ENCODE measurements around the gene MPDU1. TPM values are rescaled to one million over a fixed set of nuclear protein-coding genes. Genes with fewer than 3 reads are reported as not detected.

MPDU1 gene
- total and polyA plus RNA-seq, 2 of the 13 experiments (the other 11 are each of a cell fraction or from before 2014, with no cell fraction given) = 112 to 167 TPM

DNA sequence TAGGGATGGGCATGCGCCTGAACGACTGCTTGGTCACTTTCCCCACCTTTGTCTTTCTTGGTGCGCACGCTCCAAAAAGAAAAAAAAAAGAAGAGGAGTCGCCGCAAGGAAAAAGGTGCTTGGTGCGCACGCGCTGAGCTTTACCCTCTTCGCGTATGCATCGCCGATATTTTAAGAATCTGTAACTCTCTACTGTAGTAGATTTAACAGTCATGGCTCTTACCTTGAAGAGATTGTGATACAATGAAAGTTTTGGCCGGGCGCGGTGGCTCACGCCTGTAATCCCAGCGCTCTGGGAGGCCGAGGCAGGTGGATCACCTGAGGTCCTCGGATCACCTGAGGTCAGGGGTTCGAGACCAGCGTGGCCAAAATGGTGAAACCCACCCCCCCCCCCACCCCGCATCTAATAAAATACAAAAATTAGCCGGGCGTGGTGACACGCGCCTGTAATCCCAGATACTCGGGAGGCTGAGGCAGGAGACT, 31.7 kb downstream of the MPDU1 start (continued):
- TF ChIP-seq NAIF1 (CRISPR knock-in tag; IDR thresholded peaks at IDR 0.05; ENCODE audit: borderline replicate concordance) (0 out of 2 replicates have a peak, but pooled peaks have one; percentile 32), ZNF788 (CRISPR knock-in tag; IDR thresholded peaks at IDR 0.05; ENCODE audit: borderline replicate concordance) (0 out of 2 replicates have a peak, but pooled peaks have one; percentile 16), YEATS4 (CRISPR knock-in tag; IDR thresholded peaks at IDR 0.05; ENCODE audit: borderline replicate concordance) (0 out of 2 replicates have a peak, but pooled peaks have one; percentile 20), ZNF205 (CRISPR knock-in tag; IDR thresholded peaks at IDR 0.05) (0 out of 2 replicates have a peak, but pooled peaks have one; percentile 1), KDM2A (CRISPR knock-in tag; IDR thresholded peaks at IDR 0.05; ENCODE audit: borderline replicate concordance, low read depth) (peak; percentile 31; the same call in 1 of the 2 replicates), ZMYM3 (CRISPR knock-in tag; IDR thresholded peaks at IDR 0.05) (peak; percentile 79), HNRNPLL (IDR thresholded peaks at IDR 0.05; ENCODE audit: low read depth, low read length, poor library complexity, severe bottlenecking) (peak; percentile 13), ZNF709 (CRISPR knock-in tag; IDR thresholded peaks at IDR 0.05) (no peak), ZNF350 (CRISPR knock-in tag; IDR thresholded peaks at IDR 0.05; ENCODE audit: borderline replicate concordance, low read depth) (peak; percentile 57; the same call in 1 of the 2 replicates), TEAD3 (CRISPR knock-in tag; optimal IDR thresholded peaks at IDR 0.05; ENCODE audit: borderline replicate concordance) (peak; percentile 0), PCBP1 (IDR thresholded peaks at IDR 0.05; ENCODE audit: borderline replicate concordance, low read depth, low read length) (no peak), POLR2A (IDR thresholded peaks at IDR 0.05; ENCODE audit: insufficient read depth in 1 of 2, low read depth in 2 of 2, low read length in 2 of 2) (peak in 1 of 2 experiments; percentile 2; a peak in 1 of 4 replicates), HDAC2 (CRISPR knock-in tag; IDR thresholded peaks at IDR 0.05) (peak; percentile 28; the same call in 1 of the 2 replicates), ZNF501 (CRISPR knock-in tag; IDR thresholded peaks at IDR 0.05) (0 out of 2 replicates have a peak, but pooled peaks have one; percentile 25), ZBED4 (CRISPR knock-in tag; IDR thresholded peaks at IDR 0.05; ENCODE audit: borderline replicate concordance) (0 out of 2 replicates have a peak, but pooled peaks have one; percentile 21), ZNF740 (CRISPR knock-in tag; IDR thresholded peaks at IDR 0.05) (peak; percentile 80; the same call in 1 of the 2 replicates)
- TF ChIP-seq, protein P1, sequence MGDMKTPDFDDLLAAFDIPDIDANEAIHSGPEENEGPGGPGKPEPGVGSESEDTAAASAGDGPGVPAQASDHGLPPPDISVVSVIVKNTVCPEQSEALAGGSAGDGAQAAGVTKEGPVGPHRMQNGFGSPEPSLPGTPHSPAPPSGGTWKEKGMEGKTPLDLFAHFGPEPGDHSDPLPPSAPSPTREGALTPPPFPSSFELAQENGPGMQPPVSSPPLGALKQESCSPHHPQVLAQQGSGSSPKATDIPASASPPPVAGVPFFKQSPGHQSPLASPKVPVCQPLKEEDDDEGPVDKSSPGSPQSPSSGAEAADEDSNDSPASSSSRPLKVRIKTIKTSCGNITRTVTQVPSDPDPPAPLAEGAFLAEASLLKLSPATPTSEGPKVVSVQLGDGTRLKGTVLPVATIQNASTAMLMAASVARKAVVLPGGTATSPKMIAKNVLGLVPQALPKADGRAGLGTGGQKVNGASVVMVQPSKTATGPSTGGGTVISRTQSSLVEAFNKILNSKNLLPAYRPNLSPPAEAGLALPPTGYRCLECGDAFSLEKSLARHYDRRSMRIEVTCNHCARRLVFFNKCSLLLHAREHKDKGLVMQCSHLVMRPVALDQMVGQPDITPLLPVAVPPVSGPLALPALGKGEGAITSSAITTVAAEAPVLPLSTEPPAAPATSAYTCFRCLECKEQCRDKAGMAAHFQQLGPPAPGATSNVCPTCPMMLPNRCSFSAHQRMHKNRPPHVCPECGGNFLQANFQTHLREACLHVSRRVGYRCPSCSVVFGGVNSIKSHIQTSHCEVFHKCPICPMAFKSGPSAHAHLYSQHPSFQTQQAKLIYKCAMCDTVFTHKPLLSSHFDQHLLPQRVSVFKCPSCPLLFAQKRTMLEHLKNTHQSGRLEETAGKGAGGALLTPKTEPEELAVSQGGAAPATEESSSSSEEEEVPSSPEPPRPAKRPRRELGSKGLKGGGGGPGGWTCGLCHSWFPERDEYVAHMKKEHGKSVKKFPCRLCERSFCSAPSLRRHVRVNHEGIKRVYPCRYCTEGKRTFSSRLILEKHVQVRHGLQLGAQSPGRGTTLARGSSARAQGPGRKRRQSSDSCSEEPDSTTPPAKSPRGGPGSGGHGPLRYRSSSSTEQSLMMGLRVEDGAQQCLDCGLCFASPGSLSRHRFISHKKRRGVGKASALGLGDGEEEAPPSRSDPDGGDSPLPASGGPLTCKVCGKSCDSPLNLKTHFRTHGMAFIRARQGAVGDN (CRISPR knock-in tag; IDR thresholded peaks at IDR 0.05) = no peak; the same call in none of the 2 replicates
- TF ChIP-seq, protein P2, sequence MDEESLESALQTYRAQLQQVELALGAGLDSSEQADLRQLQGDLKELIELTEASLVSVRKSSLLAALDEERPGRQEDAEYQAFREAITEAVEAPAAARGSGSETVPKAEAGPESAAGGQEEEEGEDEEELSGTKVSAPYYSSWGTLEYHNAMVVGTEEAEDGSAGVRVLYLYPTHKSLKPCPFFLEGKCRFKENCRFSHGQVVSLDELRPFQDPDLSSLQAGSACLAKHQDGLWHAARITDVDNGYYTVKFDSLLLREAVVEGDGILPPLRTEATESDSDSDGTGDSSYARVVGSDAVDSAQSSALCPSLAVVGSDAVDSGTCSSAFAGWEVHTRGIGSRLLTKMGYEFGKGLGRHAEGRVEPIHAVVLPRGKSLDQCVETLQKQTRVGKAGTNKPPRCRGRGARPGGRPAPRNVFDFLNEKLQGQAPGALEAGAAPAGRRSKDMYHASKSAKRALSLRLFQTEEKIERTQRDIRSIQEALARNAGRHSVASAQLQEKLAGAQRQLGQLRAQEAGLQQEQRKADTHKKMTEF (CRISPR knock-in tag; IDR thresholded peaks at IDR 0.05) = peak; percentile 37; the same call in 1 of the 2 replicates

All from HepG2 (cell line).